ENCODE results near the gene EIF3K.

The EIF3K gene

GRCh38 chr19:38650172-38650775 lies 31.3 kb downstream of the EIF3K start:
- CTCF ChIA-PET = interaction anchor here (0.6 to 8.2 kb wide), 3 partner anchors 15 to 246 kb away, joined by 3 to 85 read pairs (median 7); no protein-coding TSS in a partner anchor
- TF ChIP-seq ZBTB20 (tag by site-specific recombination; IDR thresholded peaks at IDR 0.05) (no peak), ZNF416 (tag by site-specific recombination; IDR thresholded peaks at IDR 0.05) (no peak), WT1 (tag by site-specific recombination; IDR thresholded peaks at IDR 0.05) (peak; percentile 44; the same call in 1 of the 2 replicates), ZNF391 (tag by site-specific recombination; IDR thresholded peaks at IDR 0.05; ENCODE audit: borderline replicate concordance, low read depth) (no peak), ZNF221 (tag by site-specific recombination; IDR thresholded peaks at IDR 0.05; ENCODE audit: borderline replicate concordance) (no peak), PRDM1 (tag by site-specific recombination; IDR thresholded peaks at IDR 0.05) (no peak), ZNF654 (tag by site-specific recombination; IDR thresholded peaks at IDR 0.05; ENCODE audit: low read depth) (no peak), ZNF174 (tag by site-specific recombination; IDR thresholded peaks at IDR 0.05) (no peak), ZFHX2 (tag by site-specific recombination; conservative IDR thresholded peaks at IDR 0.05) (no peak), ZIC2 (tag by site-specific recombination; IDR thresholded peaks at IDR 0.05) (no peak), KLF9 (tag by site-specific recombination; IDR thresholded peaks at IDR 0.05; ENCODE audit: low read depth) (no peak), ZNF660 (tag by site-specific recombination; IDR thresholded peaks at IDR 0.05) (no peak), EGR2 (tag by site-specific recombination; IDR thresholded peaks at IDR 0.05; ENCODE audit: low read depth) (no peak), ZNF140 (tag by site-specific recombination; IDR thresholded peaks at IDR 0.05) (no peak), ZNF544 (tag by site-specific recombination; IDR thresholded peaks at IDR 0.05) (no peak), ZBTB17 (tag by site-specific recombination; IDR thresholded peaks at IDR 0.05) (peak; percentile 45; the same call in 1 of the 2 replicates), ZNF280C (tag by site-specific recombination; IDR thresholded peaks at IDR 0.05) (no peak), FEZF1 (tag by site-specific recombination; IDR thresholded peaks at IDR 0.05) (no peak), ZNF555 (tag by site-specific recombination; conservative IDR thresholded peaks at IDR 0.05) (no peak), SCRT1 (tag by site-specific recombination; IDR thresholded peaks at IDR 0.05; ENCODE audit: borderline replicate concordance) (no peak), ZBTB48 (tag by site-specific recombination; IDR thresholded peaks at IDR 0.05) (peak; percentile 47), GLIS1 (tag by site-specific recombination; IDR thresholded peaks at IDR 0.05) (peak; percentile 75), ZNF677 (tag by site-specific recombination; IDR thresholded peaks at IDR 0.05) (no peak), ATF2 (tag by site-specific recombination; IDR thresholded peaks at IDR 0.05; ENCODE audit: low read depth) (no peak), SP3 (tag by site-specific recombination; IDR thresholded peaks at IDR 0.05) (no peak), ZNF26 (tag by site-specific recombination; IDR thresholded peaks at IDR 0.05) (no peak)
- TF ChIP-seq, protein P1, sequence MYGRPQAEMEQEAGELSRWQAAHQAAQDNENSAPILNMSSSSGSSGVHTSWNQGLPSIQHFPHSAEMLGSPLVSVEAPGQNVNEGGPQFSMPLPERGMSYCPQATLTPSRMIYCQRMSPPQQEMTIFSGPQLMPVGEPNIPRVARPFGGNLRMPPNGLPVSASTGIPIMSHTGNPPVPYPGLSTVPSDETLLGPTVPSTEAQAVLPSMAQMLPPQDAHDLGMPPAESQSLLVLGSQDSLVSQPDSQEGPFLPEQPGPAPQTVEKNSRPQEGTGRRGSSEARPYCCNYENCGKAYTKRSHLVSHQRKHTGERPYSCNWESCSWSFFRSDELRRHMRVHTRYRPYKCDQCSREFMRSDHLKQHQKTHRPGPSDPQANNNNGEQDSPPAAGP (tag by site-specific recombination; IDR thresholded peaks at IDR 0.05) = peak; percentile 35
- TF ChIP-seq, protein P2, sequence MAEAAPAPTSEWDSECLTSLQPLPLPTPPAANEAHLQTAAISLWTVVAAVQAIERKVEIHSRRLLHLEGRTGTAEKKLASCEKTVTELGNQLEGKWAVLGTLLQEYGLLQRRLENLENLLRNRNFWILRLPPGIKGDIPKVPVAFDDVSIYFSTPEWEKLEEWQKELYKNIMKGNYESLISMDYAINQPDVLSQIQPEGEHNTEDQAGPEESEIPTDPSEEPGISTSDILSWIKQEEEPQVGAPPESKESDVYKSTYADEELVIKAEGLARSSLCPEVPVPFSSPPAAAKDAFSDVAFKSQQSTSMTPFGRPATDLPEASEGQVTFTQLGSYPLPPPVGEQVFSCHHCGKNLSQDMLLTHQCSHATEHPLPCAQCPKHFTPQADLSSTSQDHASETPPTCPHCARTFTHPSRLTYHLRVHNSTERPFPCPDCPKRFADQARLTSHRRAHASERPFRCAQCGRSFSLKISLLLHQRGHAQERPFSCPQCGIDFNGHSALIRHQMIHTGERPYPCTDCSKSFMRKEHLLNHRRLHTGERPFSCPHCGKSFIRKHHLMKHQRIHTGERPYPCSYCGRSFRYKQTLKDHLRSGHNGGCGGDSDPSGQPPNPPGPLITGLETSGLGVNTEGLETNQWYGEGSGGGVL (tag by site-specific recombination; IDR thresholded peaks at IDR 0.05) = peak; percentile 29; the same call in 1 of the 2 replicates
- TF ChIP-seq, protein P3, sequence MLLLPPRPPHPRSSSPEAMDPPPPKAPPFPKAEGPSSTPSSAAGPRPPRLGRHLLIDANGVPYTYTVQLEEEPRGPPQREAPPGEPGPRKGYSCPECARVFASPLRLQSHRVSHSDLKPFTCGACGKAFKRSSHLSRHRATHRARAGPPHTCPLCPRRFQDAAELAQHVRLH (tag by site-specific recombination; IDR thresholded peaks at IDR 0.05) = no peak

More at GRCh38 chr19:38650172-38650775, 31.3 kb downstream of the EIF3K start:
- Histone ChIP-seq H3K4me1 (ENCODE audit: control insufficient read depth, insufficient read depth, low read length) (peaks cover 65% of the 10 kb centered on the region), H3K27ac (ENCODE audit: extremely low read depth, low read depth, low read length) (peak overlapping the region; percentile 96), H3K4me3 (ENCODE audit: low read depth, low read length) (no peak overlapping the region), H3K9me3 (ENCODE audit: control insufficient read depth, insufficient read depth, low read depth, low read length) (peaks cover 2% of the 10 kb centered on the region; the same call in 1 of the 2 replicates), H3K36me3 (ENCODE audit: control insufficient read depth in 2 of 2, insufficient read depth in 1 of 2, low read length in 2 of 2) (peaks cover 0 to 12% of the 10 kb centered on the region in 2 experiments; a peak in 1 of 3 replicates)
- POLR2A ChIA-PET = interaction anchor here (0.6 to 6.3 kb wide), 5 partner anchors 8 to 73 kb away, joined by 3 to 122 read pairs (median 46); partner anchors contain the start of gene EIF3K

Measured in HEK293 (cell line).